Activated CD4-positive, alpha-beta memory T cell treated with anti-CD3 and anti-CD28 coated beads for 36 hours (primary cell): ENCODE measurements around the gene RNPEPL1. TPM values are rescaled to one million over a fixed set of nuclear protein-coding genes. Genes with fewer than 3 reads are reported as not detected.
A peak's percentile ranks its signal among the peaks of the same experiment; 100 is the strongest.
"Not testable (repeated sequence)": the region's sequence is repeated elsewhere in the genome, so short reads cannot be mapped to it uniquely, and the experiment has no call there.

Experiments used
- CTCF ChIA-PET: fragments of 350-600 bp; sonication (Branson Sonifier 250); formaldehyde crosslinking; loops from one replicate; lab custom pipeline; 2021; ENCODE audit warnings: antibody characterized with exemption, inconsistent platforms; lab: Charles Lee
- POLR2A ChIA-PET: fragments of 350-600 bp; sonication (Branson Sonifier 250); formaldehyde crosslinking; loops from one replicate; lab custom pipeline; 2021; ENCODE audit warnings: antibody characterized with exemption; lab: Charles Lee
- DNase-seq: peaks from one replicate; pipeline ENCODE4 v3.0.0-alpha.2; 2020
- H3K27ac Mint-ChIP-seq: one replicate; pipeline ENCODE4 v1.8.0; 2021; ENCODE audit warnings: mixed read lengths
- H3K27me3 Mint-ChIP-seq: one replicate; pipeline ENCODE4 v1.8.0; 2021; ENCODE audit warnings: mixed read lengths
- H3K36me3 Mint-ChIP-seq: one replicate; pipeline ENCODE4 v1.8.0; 2021; ENCODE audit warnings: mixed read lengths
- H3K4me1 Mint-ChIP-seq: one replicate; pipeline ENCODE4 v1.8.0; 2021; ENCODE audit warnings: low read depth, mixed read lengths
- H3K4me3 Mint-ChIP-seq: one replicate; pipeline ENCODE4 v1.8.0; 2021; ENCODE audit warnings: mild to moderate bottlenecking, mixed read lengths
- H3K9me3 Mint-ChIP-seq: one replicate; pipeline ENCODE4 v1.8.0; 2021; ENCODE audit warnings: mixed read lengths
- intact Hi-C: fragments of 100-400 bp; cut with micrococcal nuclease; formaldehyde crosslinking; loops from one replicate; pipeline ENCODE4 v1.15.1; 2023
- total RNA-seq, 2 experiments: library from RNA; stranded (reverse); gene quantifications; one replicate each; pipeline ENCODE4 v1.2.3, GENCODE V29; 2021

The RNPEPL1 gene, protein sequence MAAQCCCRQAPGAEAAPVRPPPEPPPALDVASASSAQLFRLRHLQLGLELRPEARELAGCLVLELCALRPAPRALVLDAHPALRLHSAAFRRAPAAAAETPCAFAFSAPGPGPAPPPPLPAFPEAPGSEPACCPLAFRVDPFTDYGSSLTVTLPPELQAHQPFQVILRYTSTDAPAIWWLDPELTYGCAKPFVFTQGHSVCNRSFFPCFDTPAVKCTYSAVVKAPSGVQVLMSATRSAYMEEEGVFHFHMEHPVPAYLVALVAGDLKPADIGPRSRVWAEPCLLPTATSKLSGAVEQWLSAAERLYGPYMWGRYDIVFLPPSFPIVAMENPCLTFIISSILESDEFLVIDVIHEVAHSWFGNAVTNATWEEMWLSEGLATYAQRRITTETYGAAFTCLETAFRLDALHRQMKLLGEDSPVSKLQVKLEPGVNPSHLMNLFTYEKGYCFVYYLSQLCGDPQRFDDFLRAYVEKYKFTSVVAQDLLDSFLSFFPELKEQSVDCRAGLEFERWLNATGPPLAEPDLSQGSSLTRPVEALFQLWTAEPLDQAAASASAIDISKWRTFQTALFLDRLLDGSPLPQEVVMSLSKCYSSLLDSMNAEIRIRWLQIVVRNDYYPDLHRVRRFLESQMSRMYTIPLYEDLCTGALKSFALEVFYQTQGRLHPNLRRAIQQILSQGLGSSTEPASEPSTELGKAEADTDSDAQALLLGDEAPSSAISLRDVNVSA
- total RNA-seq = 10 to 100 TPM; 55.2 to 56.0 TPM

GRCh38 chr2:240567872-240568677 is at the start of gene RNPEPL1:
RNPEPL1 (plus strand) TSS chr2:240568484; CDS start chr2:240568587, 103 bp downstream.
- peak; percentile 55 for DNase-seq
- intact Hi-C loops = loop anchor here (5.0 to 10.0 kb wide), 7 partner anchors 433 to 1287 kb away; partner anchors contain the start of genes COPS9, FARP2, HDAC4 and MTERF4
- Mint-ChIP-seq H3K9me3 (no peaks in the 10 kb centered on the region), H3K27ac (peak within 1 kb of the TSS; percentile 98), H3K36me3 (peaks cover 20% of the 10 kb centered on the region), H3K4me1 (peaks cover 54% of the 10 kb centered on the region), H3K27me3 (no peaks in the 10 kb centered on the region), H3K4me3 (peak within 1 kb of the TSS; percentile 93)
- ChIA-PET CTCF (interaction anchor here (0.6 to 4.9 kb wide), 10 partner anchors 8 to 374 kb away, joined by 3 to 89 read pairs (median 11); partner anchors contain the start of genes CAPN10 and DUSP28), POLR2A (interaction anchor here (0.9 to 3.3 kb wide), 6 partner anchors 11 to 746 kb away, joined by 3 to 26 read pairs (median 5); partner anchors contain the start of genes ANKMY1 and CAPN10)

DNA sequence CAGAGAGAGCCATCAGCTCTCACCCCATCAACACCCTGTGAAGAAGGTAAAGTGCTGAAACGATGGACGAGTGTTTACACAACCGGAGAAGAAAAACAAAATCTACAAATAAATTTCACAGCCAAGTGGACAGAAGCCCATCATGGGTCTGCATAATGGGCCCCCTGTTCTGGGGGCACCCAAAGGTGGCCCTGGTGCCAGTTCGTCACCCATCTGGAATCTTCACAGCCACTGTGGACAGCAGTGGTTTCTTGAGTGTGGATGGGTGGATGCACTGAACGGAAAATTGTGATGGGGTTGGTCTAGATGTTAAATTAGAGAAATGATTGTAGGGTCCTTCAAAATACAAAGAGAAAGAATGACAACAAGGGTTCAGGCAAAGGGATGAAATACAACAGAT is 49.3 kb upstream of the RNPEPL1 start:
- no peak overlapping the region for H3K27ac Mint-ChIP-seq
- H3K4me1 Mint-ChIP-seq = peaks cover 8% of the 10 kb centered on the region
- no peaks in the 10 kb centered on the region for H3K27me3 Mint-ChIP-seq
- ChIA-PET CTCF (no interaction called here), POLR2A (no interaction called here)
- H3K36me3 Mint-ChIP-seq = peaks cover 20% of the 10 kb centered on the region
- DNase-seq = no peak
- intact Hi-C loops = loop anchor here (10.0 kb wide), 1 partner anchor 186 kb away; no protein-coding TSS in a partner anchor
- no peak overlapping the region for H3K4me3 Mint-ChIP-seq
- H3K9me3 Mint-ChIP-seq = peaks cover 4% of the 10 kb centered on the region

- CTCF ChIA-PET = no interaction called here
- H3K27ac Mint-ChIP-seq = no peak overlapping the region
These were observed 48.7 kb upstream of the RNPEPL1 start for GRCh38 chr2:240519396-240520129.

DNA sequence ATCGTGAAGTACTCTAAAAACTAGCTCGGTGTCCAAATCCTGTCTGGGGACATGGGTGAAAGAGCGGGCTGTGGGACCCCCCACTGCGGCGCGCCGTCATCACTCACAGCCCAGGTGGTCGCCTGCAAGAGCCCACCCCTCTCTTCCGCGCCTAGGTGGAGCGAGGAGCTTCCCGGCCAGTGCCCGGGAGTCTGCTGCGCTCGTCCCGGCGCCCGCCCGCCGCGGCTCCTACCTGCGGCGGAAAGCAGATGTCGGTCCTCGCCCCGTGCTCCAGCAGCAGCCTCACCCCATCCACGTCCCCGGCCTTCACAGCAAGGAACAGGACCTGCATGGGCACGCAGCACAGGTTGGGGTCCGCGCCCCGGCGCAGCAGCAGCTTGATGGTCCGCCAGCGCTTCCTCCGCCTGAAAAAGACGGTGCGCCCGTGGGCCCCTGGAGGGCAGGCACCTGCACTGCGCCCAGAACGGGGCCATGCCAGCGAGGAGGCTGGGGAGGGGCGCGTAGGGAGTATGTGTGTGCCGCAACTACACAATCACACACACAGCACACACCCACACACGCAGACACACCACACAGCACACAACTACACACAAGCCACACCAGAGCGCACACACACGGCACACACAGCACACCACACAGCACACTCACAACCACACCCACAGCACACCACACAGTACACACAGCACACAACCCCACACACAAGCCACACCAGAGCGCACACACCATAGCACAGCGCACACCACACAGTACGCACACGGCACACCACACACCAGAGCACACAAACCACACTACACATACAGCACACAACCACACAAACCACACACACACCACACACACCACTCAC is 47.9 kb upstream of the RNPEPL1 start:
- H3K36me3 Mint-ChIP-seq = peaks cover 33% of the 10 kb centered on the region
- H3K27ac Mint-ChIP-seq = no peak overlapping the region
- H3K27me3 Mint-ChIP-seq = no peaks in the 10 kb centered on the region
- peaks cover 15% of the 10 kb centered on the region for H3K9me3 Mint-ChIP-seq
- H3K4me1 Mint-ChIP-seq = no peaks in the 10 kb centered on the region
- ChIA-PET CTCF (no interaction called here), POLR2A (no interaction called here)
- peak; percentile 8 for DNase-seq
- H3K4me3 Mint-ChIP-seq = no peak overlapping the region
- intact Hi-C loops = no loop called here

More at GRCh38 chr2:240519396-240520129, 48.7 kb upstream of the RNPEPL1 start:
- POLR2A ChIA-PET = interaction anchor here (0.6 kb wide), 1 partner anchor 50 kb away, joined by 3 read pairs; no protein-coding TSS in a partner anchor
- Mint-ChIP-seq H3K36me3 (peaks cover 25% of the 10 kb centered on the region), H3K27me3 (no peaks in the 10 kb centered on the region), H3K4me3 (no peak overlapping the region), H3K9me3 (peaks cover 8% of the 10 kb centered on the region), H3K4me1 (peaks cover 3% of the 10 kb centered on the region)
- DNase-seq = peak; percentile 2
- intact Hi-C loops = loop anchor here (10.0 kb wide), 1 partner anchor 185 kb away; no protein-coding TSS in a partner anchor

DNA sequence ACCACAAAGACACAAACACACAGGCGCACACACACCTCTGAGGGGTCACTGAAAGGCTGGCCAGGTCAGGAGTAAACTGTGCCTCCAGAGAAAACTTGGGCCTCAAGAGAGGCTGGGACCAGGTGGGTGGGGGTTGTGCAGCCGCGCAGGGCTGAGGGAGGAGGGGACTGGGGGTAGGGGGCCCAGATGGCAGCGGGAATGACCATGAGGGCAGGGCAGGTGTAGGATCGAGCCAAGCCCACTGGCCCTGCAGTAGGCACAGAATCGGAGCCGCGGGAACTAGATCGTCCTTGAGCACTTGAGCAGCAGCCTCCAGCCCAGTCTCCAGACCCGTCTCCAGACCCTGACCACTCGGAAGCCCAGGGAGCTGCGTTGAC is 47.3 kb upstream of the RNPEPL1 start:
- Mint-ChIP-seq H3K27ac (no peak overlapping the region), H3K36me3 (peaks cover 37% of the 10 kb centered on the region), H3K9me3 (peaks cover 18% of the 10 kb centered on the region), H3K4me3 (no peak overlapping the region), H3K27me3 (no peaks in the 10 kb centered on the region), H3K4me1 (no peaks in the 10 kb centered on the region)
- ChIA-PET CTCF (interaction anchor here (0.6 kb wide), 1 partner anchor 48 kb away, joined by 3 read pairs; no protein-coding TSS in a partner anchor), POLR2A (no interaction called here)
- intact Hi-C loops = no loop called here
- DNase-seq = peak; percentile 7

GRCh38 chr2:240521885-240522284 is 46.4 kb upstream of the RNPEPL1 start:
- H3K36me3 Mint-ChIP-seq = peaks cover 44% of the 10 kb centered on the region
- H3K4me3 Mint-ChIP-seq, H3K27ac Mint-ChIP-seq, intact Hi-C loops, H3K4me1 Mint-ChIP-seq, H3K27me3 Mint-ChIP-seq, POLR2A ChIA-PET: not testable (repeated sequence)
- peaks cover 18% of the 10 kb centered on the region for H3K9me3 Mint-ChIP-seq
- CTCF ChIA-PET = interaction anchor here (0.6 to 1.0 kb wide), 2 partner anchors 35 to 47 kb away, joined by 3 read pairs; no protein-coding TSS in a partner anchor
- DNase-seq = peak; percentile 12

DNA sequence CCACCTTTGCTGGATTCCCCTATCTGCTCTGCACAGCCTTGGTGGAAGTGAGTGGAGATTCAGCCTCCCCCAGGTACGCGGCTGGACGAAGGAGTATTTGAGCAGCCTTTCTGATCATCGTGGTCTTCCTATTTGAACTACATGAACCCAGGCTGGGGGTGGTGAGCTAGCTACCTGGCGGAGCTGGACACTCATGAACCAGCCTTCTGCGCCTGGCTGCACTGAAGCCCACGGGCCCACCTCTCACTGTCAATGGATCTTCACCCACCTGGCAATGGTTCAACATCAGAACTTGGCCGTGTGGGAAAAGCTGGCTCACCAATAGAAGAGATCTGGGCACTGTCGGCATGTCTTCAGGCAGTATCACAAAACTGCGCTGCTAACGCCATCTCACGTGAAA is 45.9 kb upstream of the RNPEPL1 start:
- DNase-seq = peak; percentile 1
- ChIA-PET CTCF (interaction anchor here (1.0 kb wide), 1 partner anchor 34 kb away, joined by 3 read pairs; no protein-coding TSS in a partner anchor), POLR2A (no interaction called here)

GRCh38 chr2:240523451-240524281 is 44.6 kb upstream of the RNPEPL1 start:
- no peaks in the 10 kb centered on the region for H3K4me1 Mint-ChIP-seq
- H3K27me3 Mint-ChIP-seq = no peaks in the 10 kb centered on the region
- intact Hi-C loops = no loop called here
- no peak for DNase-seq
- CTCF ChIA-PET = interaction anchor here (1.0 kb wide), 1 partner anchor 10 kb away, joined by 3 read pairs; no protein-coding TSS in a partner anchor
- POLR2A ChIA-PET = no interaction called here
- peaks cover 56% of the 10 kb centered on the region for H3K36me3 Mint-ChIP-seq
- H3K4me3 Mint-ChIP-seq = no peak overlapping the region
- H3K9me3 Mint-ChIP-seq = peaks cover 24% of the 10 kb centered on the region
- H3K27ac Mint-ChIP-seq = no peak overlapping the region

More for the DNA sequence above, 45.9 kb upstream of the RNPEPL1 start:
- H3K9me3 Mint-ChIP-seq = peaks cover 22% of the 10 kb centered on the region
- H3K4me3 Mint-ChIP-seq = no peak overlapping the region
- H3K36me3 Mint-ChIP-seq = peaks cover 49% of the 10 kb centered on the region
- intact Hi-C loops = no loop called here
- H3K27ac Mint-ChIP-seq = no peak overlapping the region
- H3K4me1 Mint-ChIP-seq = no peaks in the 10 kb centered on the region
- H3K27me3 Mint-ChIP-seq = no peaks in the 10 kb centered on the region

DNA sequence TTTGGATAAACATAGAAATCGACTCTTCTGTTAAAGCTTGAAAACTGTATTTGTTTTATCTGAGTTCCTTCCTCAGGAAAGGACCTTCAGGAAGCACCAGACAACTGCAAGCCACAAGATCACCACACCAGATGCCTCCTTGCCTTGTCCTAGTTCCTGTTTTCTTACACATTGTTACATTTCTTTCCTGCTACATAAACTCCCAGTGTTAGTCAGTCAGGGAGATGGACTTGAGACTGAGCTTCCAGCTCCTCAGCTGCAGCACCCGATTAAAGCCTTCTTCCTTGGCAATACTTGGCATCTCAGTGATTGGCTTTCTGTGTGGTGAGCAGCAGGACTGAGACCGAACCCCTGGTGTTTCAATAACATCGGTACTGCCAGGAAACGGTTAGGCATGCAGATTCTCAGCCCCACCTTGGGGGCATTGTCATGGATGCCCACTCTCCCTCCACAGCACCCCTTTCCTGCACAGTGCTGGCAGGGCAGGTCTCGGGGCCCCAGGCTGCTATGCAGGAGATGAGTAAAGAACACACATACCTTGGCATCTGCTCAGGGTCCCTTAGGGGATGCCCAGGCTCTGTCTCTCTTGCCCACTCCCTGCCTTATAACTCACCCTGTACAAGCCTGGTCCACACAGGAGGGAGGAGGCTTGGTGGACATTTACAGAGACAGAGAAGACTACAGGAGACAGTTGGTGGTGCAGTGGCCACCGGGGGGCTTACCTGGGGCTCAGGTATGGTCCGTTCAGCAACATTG is 43.1 kb upstream of the RNPEPL1 start:
- intact Hi-C loops = no loop called here
- H3K36me3 Mint-ChIP-seq = peaks cover 67% of the 10 kb centered on the region
- H3K27ac Mint-ChIP-seq = no peak overlapping the region
- ChIA-PET POLR2A (no interaction called here), CTCF (no interaction called here)
- no peak for DNase-seq
- H3K27me3 Mint-ChIP-seq = no peaks in the 10 kb centered on the region
- peaks cover 24% of the 10 kb centered on the region for H3K9me3 Mint-ChIP-seq
- H3K4me3 Mint-ChIP-seq = no peak overlapping the region
- no peaks in the 10 kb centered on the region for H3K4me1 Mint-ChIP-seq
